GM12872 (cell line): Measurements from ENCODE around the gene EVA1A.

ENCODE experiments used
- TF ChIP-seq, protein P1 (sequence below): IDR thresholded peaks from 3 replicates; pipeline ENCODE4 v1.5.1; 2011; ENCODE audit warnings: low read depth, mild to moderate bottlenecking, low read length, moderate library complexity; ENCODE audit not compliant: insufficient read depth

EVA1A gene

DNA sequence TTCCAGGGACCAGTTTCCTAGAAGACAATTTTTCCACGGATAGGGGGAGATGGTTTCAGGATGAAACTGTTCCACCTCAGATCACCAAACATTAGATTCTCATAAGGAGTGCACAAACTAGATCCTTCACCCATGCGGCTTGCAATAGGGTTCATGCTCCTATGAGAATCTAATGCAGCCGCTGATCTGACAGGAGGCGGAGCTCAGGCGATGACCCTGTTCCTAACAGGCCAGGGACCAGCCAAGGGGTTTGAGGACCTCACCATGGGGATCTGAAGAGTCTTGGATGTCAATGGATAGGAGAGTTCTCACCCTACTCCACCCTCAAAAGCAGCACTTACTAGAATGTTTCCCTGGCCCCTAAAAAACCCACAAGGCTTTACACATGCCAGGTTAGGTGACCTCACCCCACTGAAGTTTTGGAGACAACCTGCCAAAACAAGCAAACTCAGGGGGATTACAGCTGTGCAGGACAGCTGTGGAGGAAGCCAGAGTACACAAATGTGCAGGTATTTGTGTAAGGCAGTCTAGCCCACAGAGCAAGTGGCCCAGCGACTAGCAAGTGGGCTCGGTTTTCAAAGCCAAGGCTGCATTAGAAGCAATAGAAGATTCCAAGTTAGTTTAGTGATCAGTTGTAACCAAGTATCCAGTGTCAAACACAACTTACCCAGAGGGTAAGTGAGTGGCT, 3.9 kb downstream of the EVA1A start:
- TF ChIP-seq, protein P1, sequence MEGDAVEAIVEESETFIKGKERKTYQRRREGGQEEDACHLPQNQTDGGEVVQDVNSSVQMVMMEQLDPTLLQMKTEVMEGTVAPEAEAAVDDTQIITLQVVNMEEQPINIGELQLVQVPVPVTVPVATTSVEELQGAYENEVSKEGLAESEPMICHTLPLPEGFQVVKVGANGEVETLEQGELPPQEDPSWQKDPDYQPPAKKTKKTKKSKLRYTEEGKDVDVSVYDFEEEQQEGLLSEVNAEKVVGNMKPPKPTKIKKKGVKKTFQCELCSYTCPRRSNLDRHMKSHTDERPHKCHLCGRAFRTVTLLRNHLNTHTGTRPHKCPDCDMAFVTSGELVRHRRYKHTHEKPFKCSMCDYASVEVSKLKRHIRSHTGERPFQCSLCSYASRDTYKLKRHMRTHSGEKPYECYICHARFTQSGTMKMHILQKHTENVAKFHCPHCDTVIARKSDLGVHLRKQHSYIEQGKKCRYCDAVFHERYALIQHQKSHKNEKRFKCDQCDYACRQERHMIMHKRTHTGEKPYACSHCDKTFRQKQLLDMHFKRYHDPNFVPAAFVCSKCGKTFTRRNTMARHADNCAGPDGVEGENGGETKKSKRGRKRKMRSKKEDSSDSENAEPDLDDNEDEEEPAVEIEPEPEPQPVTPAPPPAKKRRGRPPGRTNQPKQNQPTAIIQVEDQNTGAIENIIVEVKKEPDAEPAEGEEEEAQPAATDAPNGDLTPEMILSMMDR = no peak

DNA sequence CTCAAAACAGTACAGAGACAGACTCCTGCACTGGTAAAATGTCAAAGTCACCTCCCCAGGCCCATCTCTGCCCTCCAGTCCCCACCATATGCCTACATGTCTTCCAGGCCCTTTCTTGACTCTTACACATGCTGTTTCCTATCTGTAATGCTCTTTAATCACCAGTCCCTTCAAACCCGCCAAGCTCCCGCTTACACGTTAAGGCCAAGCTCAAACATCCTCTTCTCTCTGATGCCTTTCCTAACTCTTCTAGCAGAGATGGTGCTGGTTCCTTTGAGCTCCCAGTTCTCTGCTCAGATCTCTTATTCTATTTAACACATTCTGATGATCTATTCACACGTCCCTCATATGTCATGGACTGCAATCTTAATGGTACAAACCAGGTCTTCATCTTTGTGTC, 5.0 kb downstream of the EVA1A start:
- TF ChIP-seq, protein P1 = no peak

DNA sequence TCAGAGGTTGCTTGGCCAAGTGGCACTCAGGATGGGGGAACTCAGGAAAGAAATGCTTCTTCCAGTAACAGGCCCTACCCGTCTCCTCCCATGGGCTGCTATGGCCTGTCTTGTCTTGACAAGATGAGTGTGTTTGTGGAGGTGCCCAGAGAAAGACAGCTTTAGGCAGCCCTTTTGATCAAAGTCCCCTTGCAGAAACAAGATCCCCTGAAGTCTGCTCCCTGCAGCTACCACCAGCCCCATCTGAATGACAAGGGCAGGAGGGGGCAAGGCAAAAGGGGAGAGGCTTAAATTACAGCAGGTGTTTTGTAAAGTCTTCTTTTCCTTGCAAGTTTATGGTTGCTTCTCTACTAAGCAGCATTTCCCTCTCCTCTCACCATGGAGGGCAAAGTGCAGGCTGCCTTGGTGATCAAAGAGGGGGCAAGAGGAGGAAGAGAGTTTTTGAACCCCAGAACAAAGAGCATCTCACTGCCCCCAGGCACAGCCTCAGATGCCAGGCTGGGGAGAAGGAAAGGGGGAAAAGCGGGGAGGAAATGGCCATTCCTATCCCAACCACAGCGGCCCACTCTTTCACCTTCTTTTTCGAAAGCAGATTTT, 6.7 kb downstream of the EVA1A start:
- TF ChIP-seq, protein P1 = no peak

DNA sequence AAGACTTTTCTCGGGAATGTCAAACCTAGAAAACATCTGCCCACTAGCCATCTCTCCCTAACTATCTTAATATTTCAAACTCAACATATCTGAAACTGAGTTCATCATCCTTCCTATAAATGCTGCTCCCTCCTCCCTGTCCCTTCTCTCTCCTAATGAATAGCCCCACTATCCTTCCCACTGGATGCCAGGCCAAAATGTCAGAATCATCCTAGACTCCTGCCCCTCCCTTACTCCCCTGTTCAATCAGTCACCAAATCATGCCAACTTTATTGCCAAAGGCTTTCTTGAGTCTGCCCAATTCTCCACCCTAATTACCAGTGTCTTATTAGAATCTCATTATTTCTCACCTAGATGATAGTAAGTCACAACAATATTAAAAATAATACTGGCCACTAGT, 8.5 kb downstream of the EVA1A start:
- TF ChIP-seq, protein P1 = no peak

DNA sequence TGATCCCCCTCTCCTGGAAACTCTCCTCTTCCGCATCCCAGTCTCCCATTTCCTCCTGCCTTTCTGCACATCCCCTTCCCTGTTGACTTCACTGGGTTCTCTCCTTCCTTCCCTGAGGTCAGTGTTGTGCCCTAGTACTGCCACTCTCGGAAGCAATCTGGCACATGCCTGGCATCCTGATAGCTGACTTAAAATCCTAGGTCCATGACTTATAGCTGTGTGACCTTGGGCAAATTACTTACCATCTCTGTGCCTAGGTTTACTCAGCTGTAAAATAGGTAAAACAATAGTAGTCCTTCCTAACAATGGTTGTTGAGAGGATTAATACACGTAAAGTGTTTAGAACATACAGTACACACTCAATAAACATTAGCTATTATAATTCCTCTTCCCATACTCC, 9.3 kb downstream of the EVA1A start:
- TF ChIP-seq, protein P1 = no peak

DNA sequence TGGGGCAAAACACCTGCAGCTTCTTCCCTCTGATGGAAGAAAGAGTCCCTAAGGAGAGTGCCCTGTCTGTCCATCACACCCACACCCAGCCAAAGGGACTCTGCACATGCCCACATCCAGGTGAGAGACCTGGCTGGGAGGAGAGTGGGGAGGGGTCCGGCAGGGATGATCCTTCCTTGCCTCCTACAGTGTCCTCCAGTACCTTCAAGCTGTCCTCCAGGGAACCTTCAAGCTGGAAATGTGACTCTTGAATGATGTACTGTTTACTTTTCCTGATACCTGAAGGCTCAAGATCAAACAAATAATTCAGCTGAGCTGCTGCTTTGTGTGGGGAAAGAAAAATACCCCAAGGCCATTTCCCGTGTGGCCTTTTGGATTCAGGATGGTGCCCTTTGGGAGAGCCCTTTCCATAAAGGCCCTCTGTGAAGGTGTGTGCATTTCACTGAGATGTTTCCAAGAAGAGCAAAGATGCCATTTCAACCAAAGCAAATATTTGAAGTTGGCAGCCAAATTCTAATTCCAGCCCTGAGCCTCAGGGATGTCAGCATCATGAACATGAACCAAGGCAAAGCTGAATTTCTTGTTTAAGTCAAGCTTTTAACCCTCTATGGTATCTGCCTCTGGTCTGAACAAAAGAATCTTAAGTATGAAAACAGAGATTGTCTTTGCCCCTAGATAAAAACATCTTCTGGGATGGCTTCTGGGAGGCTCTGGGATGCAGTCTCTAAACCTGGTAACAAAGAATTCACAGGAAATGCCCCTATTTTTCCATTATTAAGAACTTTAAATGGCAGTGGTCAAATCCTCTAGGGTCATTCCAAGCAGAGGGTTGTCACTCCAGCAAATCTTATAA, 11.1 kb downstream of the EVA1A start:
- TF ChIP-seq, protein P1 = no peak

DNA sequence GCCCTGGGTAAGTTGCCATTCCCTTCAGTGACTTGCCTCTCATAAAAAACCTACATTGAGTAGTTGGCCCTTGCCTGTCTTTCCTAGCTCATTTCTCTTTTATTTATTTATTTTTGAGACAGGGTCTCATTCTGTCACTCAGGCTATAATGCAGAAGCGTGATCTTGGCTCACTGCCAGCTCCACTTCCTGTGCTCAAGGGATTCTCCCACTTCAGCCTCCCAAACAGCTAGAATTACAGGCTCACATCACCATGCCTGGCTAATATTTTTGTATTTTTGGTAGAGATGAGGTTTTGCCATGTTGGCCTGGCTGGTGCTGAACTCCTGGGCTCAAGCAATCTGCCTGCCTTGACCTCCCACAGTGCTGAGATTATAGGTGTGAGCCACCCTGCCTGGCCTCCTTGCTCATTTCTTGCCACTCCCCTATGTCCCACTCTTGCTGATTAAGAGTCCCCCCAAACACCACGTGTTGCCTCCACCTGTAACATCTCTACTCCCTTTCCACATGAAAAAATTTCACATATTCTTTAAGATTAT, 12.6 kb downstream of the EVA1A start:
- TF ChIP-seq, protein P1 = no peak
